KMS-11 (cell line): Measurements from ENCODE around the gene AFF3.

ENCODE experiments used
- H2AFZ ChIP-seq: fragments of 200-600 bp; sonication (generic); 2 replicates; pipeline ENCODE4 v1.6.1; 2016; ENCODE audit warnings: antibody characterized with exemption, mixed run types, low read depth
- H3K27ac ChIP-seq: fragments of 200-600 bp; sonication (generic); 2 replicates; pipeline ENCODE4 v1.6.1; 2016; ENCODE audit warnings: mild to moderate bottlenecking, mixed run types
- H3K27me3 ChIP-seq: fragments of 200-600 bp; sonication (generic); 2 replicates; pipeline ENCODE4 v1.6.1; 2017; ENCODE audit warnings: mild to moderate bottlenecking, low read depth, mixed run types, moderate library complexity; ENCODE audit not compliant: insufficient read depth
- H3K36me3 ChIP-seq: fragments of 200-600 bp; sonication (generic); 2 replicates; pipeline ENCODE4 v1.6.1; 2017; ENCODE audit warnings: mild to moderate bottlenecking, mixed run types; ENCODE audit not compliant: insufficient read depth
- H3K4me1 ChIP-seq: fragments of 200-600 bp; sonication (generic); 2 replicates; pipeline ENCODE4 v1.6.1; 2016; ENCODE audit warnings: mild to moderate bottlenecking, low read depth, mixed run types; ENCODE audit not compliant: poor library complexity, severe bottlenecking
- H3K4me2 ChIP-seq: fragments of 200-600 bp; sonication (generic); 2 replicates; pipeline ENCODE4 v1.7.0; 2016; ENCODE audit warnings: mild to moderate bottlenecking, mixed run types
- H3K4me3 ChIP-seq: fragments of 200-600 bp; sonication (generic); IDR thresholded peaks from 2 replicates; pipeline ENCODE4 v1.6.1; 2017; ENCODE audit warnings: low read depth, low read length, mixed read lengths; ENCODE audit not compliant: insufficient read depth
- H3K79me2 ChIP-seq: fragments of 200-600 bp; sonication (generic); 2 replicates; pipeline ENCODE4 v1.6.1; 2016; ENCODE audit warnings: low read depth, mixed run types; ENCODE audit not compliant: insufficient read depth
- H3K9ac ChIP-seq: fragments of 200-600 bp; sonication (generic); 2 replicates; pipeline ENCODE4 v1.6.1; 2016; ENCODE audit warnings: mild to moderate bottlenecking, mixed run types
- H4K20me1 ChIP-seq: fragments of 200-600 bp; sonication (generic); 2 replicates; pipeline ENCODE4 v1.6.1; 2016; ENCODE audit warnings: mild to moderate bottlenecking, mixed run types; ENCODE audit not compliant: insufficient read depth
- TF ChIP-seq, protein P1 (sequence below): fragments of 200-600 bp; sonication (generic); conservative IDR thresholded peaks from 2 replicates; pipeline ENCODE4 v1.6.1; 2017; ENCODE audit warnings: low read depth, mild to moderate bottlenecking, antibody characterized with exemption, low read length, moderate library complexity, mixed read lengths

Gene AFF3

GRCh38 chr2:99821572-99821971 is 320.8 kb downstream of the AFF3 start:
- Histone ChIP-seq H3K79me2 (no peaks in the 10 kb centered on the region), H3K4me3 (no peak overlapping the region), H3K4me2 (no peak overlapping the region), H3K9ac (no peak overlapping the region), H4K20me1 (no peaks in the 10 kb centered on the region), H3K4me1 (no peaks in the 10 kb centered on the region), H3K36me3 (no peaks in the 10 kb centered on the region), H3K27ac (no peak overlapping the region), H3K27me3 (no peaks in the 10 kb centered on the region), H2AFZ (no peak overlapping the region)
- TF ChIP-seq, protein P1, sequence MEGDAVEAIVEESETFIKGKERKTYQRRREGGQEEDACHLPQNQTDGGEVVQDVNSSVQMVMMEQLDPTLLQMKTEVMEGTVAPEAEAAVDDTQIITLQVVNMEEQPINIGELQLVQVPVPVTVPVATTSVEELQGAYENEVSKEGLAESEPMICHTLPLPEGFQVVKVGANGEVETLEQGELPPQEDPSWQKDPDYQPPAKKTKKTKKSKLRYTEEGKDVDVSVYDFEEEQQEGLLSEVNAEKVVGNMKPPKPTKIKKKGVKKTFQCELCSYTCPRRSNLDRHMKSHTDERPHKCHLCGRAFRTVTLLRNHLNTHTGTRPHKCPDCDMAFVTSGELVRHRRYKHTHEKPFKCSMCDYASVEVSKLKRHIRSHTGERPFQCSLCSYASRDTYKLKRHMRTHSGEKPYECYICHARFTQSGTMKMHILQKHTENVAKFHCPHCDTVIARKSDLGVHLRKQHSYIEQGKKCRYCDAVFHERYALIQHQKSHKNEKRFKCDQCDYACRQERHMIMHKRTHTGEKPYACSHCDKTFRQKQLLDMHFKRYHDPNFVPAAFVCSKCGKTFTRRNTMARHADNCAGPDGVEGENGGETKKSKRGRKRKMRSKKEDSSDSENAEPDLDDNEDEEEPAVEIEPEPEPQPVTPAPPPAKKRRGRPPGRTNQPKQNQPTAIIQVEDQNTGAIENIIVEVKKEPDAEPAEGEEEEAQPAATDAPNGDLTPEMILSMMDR = no peak

DNA sequence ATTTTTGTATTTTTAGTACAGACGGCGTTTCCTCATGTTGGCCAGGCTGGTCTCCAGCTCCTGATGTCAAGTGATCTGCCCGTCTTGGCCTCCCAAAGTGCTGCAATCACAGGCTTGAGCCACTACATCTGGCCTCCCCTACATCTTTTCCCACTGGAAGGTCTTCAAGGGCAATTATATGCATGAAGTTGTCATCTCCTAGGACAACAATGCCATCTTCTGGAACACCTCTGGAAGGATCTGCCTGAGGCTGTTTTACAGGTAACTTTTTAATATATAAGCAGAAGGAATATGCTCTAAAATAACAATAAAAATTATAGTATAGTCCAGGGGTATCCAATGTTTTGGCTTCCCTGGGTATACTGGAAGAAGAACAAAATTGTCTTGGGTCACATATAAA is 321.4 kb downstream of the AFF3 start:
- Histone ChIP-seq H3K9ac (no peak overlapping the region), H3K4me3 (no peak overlapping the region), H4K20me1 (no peaks in the 10 kb centered on the region), H3K27ac (no peak overlapping the region), H3K27me3 (no peaks in the 10 kb centered on the region), H3K4me1 (no peaks in the 10 kb centered on the region), H3K79me2 (no peaks in the 10 kb centered on the region), H3K4me2 (no peak overlapping the region), H3K36me3 (no peaks in the 10 kb centered on the region), H2AFZ (no peak overlapping the region)
- TF ChIP-seq, protein P1 = no peak

DNA sequence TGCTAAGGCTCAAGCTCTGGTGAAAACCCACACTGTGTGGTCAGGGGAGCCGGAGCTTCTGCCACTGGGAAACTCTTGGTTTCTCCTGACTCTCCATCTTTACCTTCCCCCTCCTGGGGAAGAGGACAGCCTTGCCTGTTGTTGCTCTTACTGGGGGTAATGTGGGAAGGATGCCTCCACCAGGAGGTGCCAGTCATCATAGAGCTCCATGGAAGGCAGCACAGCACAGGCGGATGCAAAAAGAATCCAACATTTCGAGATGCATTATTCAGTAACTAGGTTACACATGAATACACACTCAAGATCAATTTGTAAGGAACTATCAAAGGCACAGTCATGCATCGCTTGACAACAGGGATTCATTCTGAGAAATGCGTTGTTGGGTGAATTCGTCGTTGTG is 322.6 kb downstream of the AFF3 start:
- Histone ChIP-seq H2AFZ (no peak overlapping the region), H3K9ac (no peak overlapping the region), H3K4me2 (no peak overlapping the region), H3K36me3 (no peaks in the 10 kb centered on the region), H3K79me2 (no peaks in the 10 kb centered on the region), H3K4me3 (no peak overlapping the region), H3K27ac (no peak overlapping the region), H3K4me1 (no peaks in the 10 kb centered on the region), H3K27me3 (no peaks in the 10 kb centered on the region), H4K20me1 (no peaks in the 10 kb centered on the region)
- TF ChIP-seq, protein P1 = no peak

GRCh38 chr2:99818842-99819241 is 323.5 kb downstream of the AFF3 start:
- Histone ChIP-seq H3K4me1 (no peaks in the 10 kb centered on the region), H3K27me3 (no peaks in the 10 kb centered on the region), H3K4me3 (no peak overlapping the region), H3K4me2 (no peak overlapping the region), H4K20me1 (no peaks in the 10 kb centered on the region), H2AFZ (no peak overlapping the region), H3K36me3 (no peaks in the 10 kb centered on the region), H3K9ac (no peak overlapping the region), H3K27ac (no peak overlapping the region), H3K79me2 (no peaks in the 10 kb centered on the region)
- TF ChIP-seq, protein P1 = no peak
